ENCODE results near the gene HLA-DMB. TPM values are rescaled to one million over a fixed set of nuclear protein-coding genes. Genes with fewer than 3 reads are reported as not detected.

Gene HLA-DMB
- total and polyA plus RNA-seq, 12 donors, result 9.1 to 118 (median 70.5) TPM

DNA sequence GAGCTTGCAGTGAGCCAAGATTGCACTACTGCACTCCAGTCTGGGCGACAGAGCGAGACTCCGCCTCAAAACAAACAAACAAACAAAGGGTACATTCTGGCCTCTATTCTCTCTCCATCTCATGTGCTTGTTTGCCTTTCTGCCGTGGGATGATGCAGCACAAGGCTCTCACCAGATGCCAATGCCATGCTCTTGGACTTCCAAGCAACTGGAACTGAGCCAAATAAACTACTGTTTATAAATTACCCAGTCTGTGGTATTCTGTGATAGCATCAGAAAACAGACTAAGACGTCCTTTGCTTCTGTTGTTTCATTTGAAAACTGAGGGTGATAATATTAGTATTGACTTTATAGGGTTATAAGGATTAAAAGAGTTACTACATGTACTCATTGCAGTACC, 23.9 kb upstream of the HLA-DMB start:
- Histone ChIP-seq H3K9me3 (replicated peaks in 1 of 3) (no peaks in the 10 kb centered on the region), H3K36me3 (replicated peaks in 1 of 2) (no peaks in the 10 kb centered on the region), H3K4me3 (no peak overlapping the region), H3K27me3 (no peaks in the 10 kb centered on the region), H3K4me1 (replicated peaks in 1 of 2) (peaks cover 11 to 39% of the 10 kb centered on the region in 2 donors), H3K27ac (no peak overlapping the region)
- 71 to 79% (median 74%) methylated on average over 5 of the region's 5 CpGs for whole genome bisulfite sequencing, 4 donors
- DNase-seq, result peak in 1 of 7 donors; percentile 12
- intact Hi-C loops (cut with DNase I), result no loop called here
- TF ChIP-seq, protein P1, sequence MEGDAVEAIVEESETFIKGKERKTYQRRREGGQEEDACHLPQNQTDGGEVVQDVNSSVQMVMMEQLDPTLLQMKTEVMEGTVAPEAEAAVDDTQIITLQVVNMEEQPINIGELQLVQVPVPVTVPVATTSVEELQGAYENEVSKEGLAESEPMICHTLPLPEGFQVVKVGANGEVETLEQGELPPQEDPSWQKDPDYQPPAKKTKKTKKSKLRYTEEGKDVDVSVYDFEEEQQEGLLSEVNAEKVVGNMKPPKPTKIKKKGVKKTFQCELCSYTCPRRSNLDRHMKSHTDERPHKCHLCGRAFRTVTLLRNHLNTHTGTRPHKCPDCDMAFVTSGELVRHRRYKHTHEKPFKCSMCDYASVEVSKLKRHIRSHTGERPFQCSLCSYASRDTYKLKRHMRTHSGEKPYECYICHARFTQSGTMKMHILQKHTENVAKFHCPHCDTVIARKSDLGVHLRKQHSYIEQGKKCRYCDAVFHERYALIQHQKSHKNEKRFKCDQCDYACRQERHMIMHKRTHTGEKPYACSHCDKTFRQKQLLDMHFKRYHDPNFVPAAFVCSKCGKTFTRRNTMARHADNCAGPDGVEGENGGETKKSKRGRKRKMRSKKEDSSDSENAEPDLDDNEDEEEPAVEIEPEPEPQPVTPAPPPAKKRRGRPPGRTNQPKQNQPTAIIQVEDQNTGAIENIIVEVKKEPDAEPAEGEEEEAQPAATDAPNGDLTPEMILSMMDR (IDR thresholded peaks at IDR 0.05), result no peak
- TF ChIP-seq POLR2A (IDR thresholded peaks at IDR 0.05), result no peak

DNA sequence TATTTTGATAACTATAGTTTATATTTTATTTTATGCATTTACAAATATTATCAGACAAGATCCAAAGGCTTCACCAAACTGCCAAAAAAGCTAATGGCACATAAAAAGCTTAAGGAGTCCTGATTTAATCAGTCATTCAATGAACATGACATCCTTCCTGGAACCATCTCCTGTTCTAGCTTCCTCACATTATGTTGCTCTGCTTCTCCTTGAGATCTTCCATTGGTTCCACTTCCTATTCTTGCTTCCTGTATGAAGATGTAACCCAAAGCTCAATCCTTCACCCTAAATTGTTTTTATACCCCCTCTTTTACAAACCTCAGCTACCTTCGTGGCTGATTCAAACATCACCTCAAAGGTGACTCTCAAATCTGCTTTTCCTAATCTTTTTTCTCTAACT, 23.0 kb upstream of the HLA-DMB start:
- Histone ChIP-seq H3K36me3 (replicated peaks in 1 of 2) (no peaks in the 10 kb centered on the region), H3K27ac (no peak overlapping the region), H3K4me1 (replicated peaks in 1 of 2) (peaks cover 11 to 39% of the 10 kb centered on the region in 2 donors), H3K9me3 (replicated peaks in 1 of 3) (no peaks in the 10 kb centered on the region), H3K27me3 (no peaks in the 10 kb centered on the region), H3K4me3 (no peak overlapping the region)
- TF ChIP-seq POLR2A (IDR thresholded peaks at IDR 0.05), result no peak
- TF ChIP-seq, protein P1 (IDR thresholded peaks at IDR 0.05), result no peak
- DNase-seq, result no peak
- 53 to 73% (median 66%) methylated on average over 1 of the region's 1 CpG for WGBS, 4 donors
- intact Hi-C loops (cut with DNase I), result no loop called here

DNA sequence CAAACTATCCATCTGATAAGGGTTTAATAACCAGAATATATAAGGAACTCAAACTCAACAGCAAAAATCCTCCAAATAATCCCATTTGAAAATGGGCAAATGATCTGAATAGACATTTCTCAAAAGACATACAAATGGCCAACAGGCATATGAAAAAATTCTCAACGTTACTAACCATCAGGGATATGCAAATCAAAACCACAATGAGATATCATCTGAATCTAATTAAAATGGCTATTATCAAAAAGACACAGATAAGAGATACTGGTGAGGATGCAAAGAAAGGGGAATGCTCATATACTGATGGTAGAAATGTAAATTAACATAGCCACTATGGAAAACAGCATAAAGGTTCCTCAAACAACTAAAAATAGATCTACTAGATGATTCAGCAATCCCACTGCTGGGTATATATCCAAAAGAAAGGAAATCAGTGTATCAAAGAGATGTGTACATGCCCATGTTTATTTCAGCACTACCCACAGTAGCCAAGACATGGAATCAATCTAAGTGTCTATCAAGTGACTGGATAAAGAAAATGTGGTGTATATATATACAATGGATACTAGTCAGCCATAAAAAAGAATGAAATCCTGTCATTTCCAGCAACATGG, 21.5 kb upstream of the HLA-DMB start:
- WGBS, 4 donors, result 58 to 73% (median 65%) methylated on average over 1 of the region's 1 CpG
- Histone ChIP-seq H3K27ac (no peak overlapping the region), H3K36me3 (replicated peaks in 1 of 2) (no peaks in the 10 kb centered on the region), H3K9me3 (replicated peaks in 1 of 3) (no peaks in the 10 kb centered on the region), H3K4me3 (no peak overlapping the region), H3K4me1 (replicated peaks in 1 of 2) (peaks cover 7 to 37% of the 10 kb centered on the region in 2 donors), H3K27me3 (no peaks in the 10 kb centered on the region)
- intact Hi-C loops (cut with DNase I), result no loop called here
- DNase-seq, result no peak
- TF ChIP-seq, protein P1 (IDR thresholded peaks at IDR 0.05), result no peak
- TF ChIP-seq POLR2A (IDR thresholded peaks at IDR 0.05), result no peak

DNA sequence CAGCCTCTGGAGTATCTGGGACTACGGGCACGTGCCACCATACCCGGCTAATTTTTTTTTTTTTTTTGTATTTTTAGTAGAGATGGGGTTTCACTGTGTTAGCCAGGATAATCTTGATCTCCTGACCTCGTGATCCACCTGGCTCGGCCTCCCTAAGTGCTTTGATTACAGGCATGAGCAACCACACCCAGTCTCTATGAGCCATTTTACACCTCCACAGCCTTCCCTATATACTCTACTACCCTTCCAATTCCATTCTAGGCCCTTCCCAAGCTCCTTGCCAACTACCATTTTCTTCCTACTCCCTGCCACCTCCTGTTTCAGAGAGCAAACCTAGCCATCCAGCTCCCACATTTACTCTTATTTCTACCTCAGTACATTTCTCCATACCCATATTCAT, 19.7 kb upstream of the HLA-DMB start:
- Histone ChIP-seq H3K27ac (no peak overlapping the region), H3K36me3 (replicated peaks in 1 of 2) (no peaks in the 10 kb centered on the region), H3K27me3 (no peaks in the 10 kb centered on the region), H3K4me3 (no peak overlapping the region), H3K9me3 (replicated peaks in 1 of 3) (no peaks in the 10 kb centered on the region), H3K4me1 (replicated peaks in 1 of 2) (peaks cover 0 to 19% of the 10 kb centered on the region in 2 donors)
- TF ChIP-seq, protein P1 (IDR thresholded peaks at IDR 0.05), result no peak
- no peak for TF ChIP-seq POLR2A (IDR thresholded peaks at IDR 0.05)
- DNase-seq, result no peak
- 93 to 100% (median 97%) methylated on average over 5 of the region's 5 CpGs for WGBS, 4 donors
- intact Hi-C loops (cut with DNase I), result no loop called here
